ENCODE results near the gene CELA2A. TPM values are rescaled to one million over a fixed set of nuclear protein-coding genes. Genes with fewer than 3 reads are reported as not detected.

The CELA2A gene
- total and polyA plus RNA-seq, 2 donors (not counting 1 experiment from before 2014, with no cell fraction given): not detected

DNA sequence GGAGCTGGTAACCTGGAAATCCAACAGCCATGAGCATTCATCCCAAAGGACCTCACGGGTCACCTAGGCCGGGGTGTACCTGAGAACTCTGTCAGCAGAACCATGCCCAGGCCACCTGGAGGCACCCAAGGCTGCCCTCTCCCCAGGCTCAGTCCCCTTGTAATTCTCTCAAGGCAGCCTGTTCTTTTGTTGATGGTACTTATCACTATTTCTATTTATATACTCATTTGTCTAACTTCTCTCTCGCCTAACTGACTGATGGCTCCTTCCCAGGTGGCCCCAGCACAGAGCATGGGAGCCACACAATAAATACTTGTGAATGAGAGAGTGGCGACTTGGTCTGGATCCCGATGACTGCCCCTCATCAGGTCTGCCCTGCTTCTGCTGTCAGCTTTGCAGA lies 50.7 kb downstream of the CELA2A start:
- Histone ChIP-seq H3K9ac (ENCODE audit: insufficient read depth, low read length) (no peak overlapping the region), H3K27ac (ENCODE audit: insufficient read depth, low read length) (no peak overlapping the region), H3K9me3 (ENCODE audit: control insufficient read depth, insufficient read depth, low read depth, low read length) (no peaks in the 10 kb centered on the region), H3K27me3 (ENCODE audit: control insufficient read depth, insufficient read depth, low read length) (no peaks in the 10 kb centered on the region), H3K4me3 (replicated peaks in 1 of 4; ENCODE audit: control extremely low read depth in 1 of 4, insufficient read depth in 1 of 4, low read depth in 3 of 4, low read length in 4 of 4) (no peak overlapping the region), H4K20me1 (ENCODE audit: control insufficient read depth, extremely low read depth, insufficient read depth, low read length) (no peaks in the 10 kb centered on the region), H3K79me2 (ENCODE audit: control insufficient read depth, insufficient read depth, low read length) (no peaks in the 10 kb centered on the region), H3K4me2 (ENCODE audit: extremely low read depth, insufficient read depth, low read length) (no peak overlapping the region), H3K36me3 (ENCODE audit: control insufficient read depth, insufficient read depth, low read length) (no peaks in the 10 kb centered on the region), H2AFZ (ENCODE audit: low read length) (no peak overlapping the region), H3K4me1 (ENCODE audit: control insufficient read depth, extremely low read depth, insufficient read depth, low read length) (peaks cover 3% of the 10 kb centered on the region)
- TF ChIP-seq EZH2 (IDR thresholded peaks at IDR 0.05; ENCODE audit: low read length, missing control alignments): no peak
- TF ChIP-seq, protein P1, sequence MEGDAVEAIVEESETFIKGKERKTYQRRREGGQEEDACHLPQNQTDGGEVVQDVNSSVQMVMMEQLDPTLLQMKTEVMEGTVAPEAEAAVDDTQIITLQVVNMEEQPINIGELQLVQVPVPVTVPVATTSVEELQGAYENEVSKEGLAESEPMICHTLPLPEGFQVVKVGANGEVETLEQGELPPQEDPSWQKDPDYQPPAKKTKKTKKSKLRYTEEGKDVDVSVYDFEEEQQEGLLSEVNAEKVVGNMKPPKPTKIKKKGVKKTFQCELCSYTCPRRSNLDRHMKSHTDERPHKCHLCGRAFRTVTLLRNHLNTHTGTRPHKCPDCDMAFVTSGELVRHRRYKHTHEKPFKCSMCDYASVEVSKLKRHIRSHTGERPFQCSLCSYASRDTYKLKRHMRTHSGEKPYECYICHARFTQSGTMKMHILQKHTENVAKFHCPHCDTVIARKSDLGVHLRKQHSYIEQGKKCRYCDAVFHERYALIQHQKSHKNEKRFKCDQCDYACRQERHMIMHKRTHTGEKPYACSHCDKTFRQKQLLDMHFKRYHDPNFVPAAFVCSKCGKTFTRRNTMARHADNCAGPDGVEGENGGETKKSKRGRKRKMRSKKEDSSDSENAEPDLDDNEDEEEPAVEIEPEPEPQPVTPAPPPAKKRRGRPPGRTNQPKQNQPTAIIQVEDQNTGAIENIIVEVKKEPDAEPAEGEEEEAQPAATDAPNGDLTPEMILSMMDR (conservative IDR thresholded peaks at IDR 0.05 in 1 of 2, IDR thresholded peaks at IDR 0.05 in 1 of 2; ENCODE audit: low read depth in 1 of 2, low read length in 2 of 2): no peak
- no peak for DNase-seq (ENCODE audit: low read depth in 2 of 2)

- Histone ChIP-seq H3K4me1 (ENCODE audit: control insufficient read depth, extremely low read depth, insufficient read depth, low read length) (peaks cover 3% of the 10 kb centered on the region), H3K9me3 (ENCODE audit: control insufficient read depth, insufficient read depth, low read depth, low read length) (no peaks in the 10 kb centered on the region), H3K4me3 (replicated peaks in 1 of 4; ENCODE audit: control extremely low read depth in 1 of 4, insufficient read depth in 1 of 4, low read depth in 3 of 4, low read length in 4 of 4) (no peak overlapping the region), H2AFZ (ENCODE audit: low read length) (no peak overlapping the region), H3K27me3 (ENCODE audit: control insufficient read depth, insufficient read depth, low read length) (no peaks in the 10 kb centered on the region), H3K79me2 (ENCODE audit: control insufficient read depth, insufficient read depth, low read length) (no peaks in the 10 kb centered on the region), H3K9ac (ENCODE audit: insufficient read depth, low read length) (no peak overlapping the region), H3K27ac (ENCODE audit: insufficient read depth, low read length) (no peak overlapping the region), H3K4me2 (ENCODE audit: extremely low read depth, insufficient read depth, low read length) (no peak overlapping the region), H4K20me1 (ENCODE audit: control insufficient read depth, extremely low read depth, insufficient read depth, low read length) (no peaks in the 10 kb centered on the region), H3K36me3 (ENCODE audit: control insufficient read depth, insufficient read depth, low read length) (no peaks in the 10 kb centered on the region)
- TF ChIP-seq, protein P1 (conservative IDR thresholded peaks at IDR 0.05 in 1 of 2, IDR thresholded peaks at IDR 0.05 in 1 of 2; ENCODE audit: low read depth in 1 of 2, low read length in 2 of 2): no peak
- no peak for TF ChIP-seq EZH2 (IDR thresholded peaks at IDR 0.05; ENCODE audit: low read length, missing control alignments)
- no peak for DNase-seq (ENCODE audit: low read depth in 2 of 2)
Measured at GRCh38 chr1:15508700-15509487, 52.4 kb downstream of the CELA2A start.

DNA sequence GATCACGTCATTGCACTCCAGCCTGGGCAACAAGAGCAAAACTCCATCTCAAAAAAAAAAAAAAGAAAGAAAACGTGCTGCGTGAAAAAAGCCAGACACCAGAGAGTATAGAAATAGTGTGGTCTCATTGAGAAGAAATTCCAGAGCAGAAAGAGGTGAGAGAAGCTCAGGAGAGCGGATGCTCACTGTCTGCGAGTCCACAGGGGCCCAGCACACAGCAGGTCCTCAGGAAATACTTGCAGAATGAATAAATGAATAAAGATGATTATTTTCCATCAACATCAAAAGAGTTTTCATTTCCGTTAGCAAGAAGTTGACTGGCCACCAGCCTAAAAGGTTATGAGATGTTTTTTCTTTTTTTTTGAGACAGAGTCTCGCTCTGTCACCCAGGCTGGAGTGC lies 53.1 kb downstream of the CELA2A start:
- TF ChIP-seq, protein P1 (conservative IDR thresholded peaks at IDR 0.05 in 1 of 2, IDR thresholded peaks at IDR 0.05 in 1 of 2; ENCODE audit: low read depth in 1 of 2, low read length in 2 of 2): no peak
- TF ChIP-seq EZH2 (IDR thresholded peaks at IDR 0.05; ENCODE audit: low read length, missing control alignments): no peak
- H3K79me2 ChIP-seq (ENCODE audit: control insufficient read depth, insufficient read depth, low read length): no peaks in the 10 kb centered on the region

More for the DNA sequence above, 53.1 kb downstream of the CELA2A start:
- no peak overlapping the region for H3K4me3 ChIP-seq (replicated peaks in 1 of 4; ENCODE audit: control extremely low read depth in 1 of 4, insufficient read depth in 1 of 4, low read depth in 3 of 4, low read length in 4 of 4)
- H3K27me3 ChIP-seq (ENCODE audit: control insufficient read depth, insufficient read depth, low read length): no peaks in the 10 kb centered on the region
- H3K27ac ChIP-seq (ENCODE audit: insufficient read depth, low read length): no peak overlapping the region
- H3K4me1 ChIP-seq (ENCODE audit: control insufficient read depth, extremely low read depth, insufficient read depth, low read length): peaks cover 3% of the 10 kb centered on the region
- H4K20me1 ChIP-seq (ENCODE audit: control insufficient read depth, extremely low read depth, insufficient read depth, low read length): no peaks in the 10 kb centered on the region
- H2AFZ ChIP-seq (ENCODE audit: low read length): no peak overlapping the region
- H3K4me2 ChIP-seq (ENCODE audit: extremely low read depth, insufficient read depth, low read length): no peak overlapping the region
- H3K9ac ChIP-seq (ENCODE audit: insufficient read depth, low read length): no peak overlapping the region
- H3K36me3 ChIP-seq (ENCODE audit: control insufficient read depth, insufficient read depth, low read length): no peaks in the 10 kb centered on the region
- no peak for DNase-seq (ENCODE audit: low read depth in 2 of 2)
- no peaks in the 10 kb centered on the region for H3K9me3 ChIP-seq (ENCODE audit: control insufficient read depth, insufficient read depth, low read depth, low read length)
